SK-N-SH (cell line): ENCODE results near the gene ARHGAP26. TPM values are rescaled to one million over a fixed set of nuclear protein-coding genes. Genes with fewer than 3 reads are reported as not detected.

Experiments
- CTCF ChIA-PET: fragments of 300-600, 350-600 bp; formaldehyde crosslinking; extraction: SDS; loops from one replicate; lab custom pipeline; 2021; lab: Yijun Ruan, JAX
- POLR2A ChIA-PET: fragments of 350-600 bp; sonication (Branson Sonifier 250); formaldehyde crosslinking; extraction: SDS; loops from one replicate; lab custom pipeline; 2020; ENCODE audit warnings: antibody characterized with exemption, inconsistent platforms; lab: Yijun Ruan, JAX
- DNase-seq: peaks from one replicate; pipeline ENCODE4 v3.0.0; 2012
- H2AFZ ChIP-seq: fragments of 200-600 bp; sonication (generic); 2 replicates; pipeline ENCODE4 v1.8.1; 2016; ENCODE audit warnings: antibody characterized with exemption, mild to moderate bottlenecking, low read depth
- H3F3A ChIP-seq: fragments of 200-600 bp; sonication (generic); replicated peaks from 2 replicates; pipeline ENCODE3; 2016; ENCODE audit warnings: antibody characterized with exemption, mild to moderate bottlenecking; ENCODE audit not compliant: insufficient read depth
- H3K27ac ChIP-seq, 2 experiments: fragments of 200-500 bp in 1 of 2; fragments of 200-600 bp in 1 of 2; sonication (Bioruptor generic) in 1 of 2; sonication (generic), shearing (Covaris generic) in 1 of 2; 2 replicates each; pipeline versions ENCODE4 v1.5.1 to v1.6.1; 2014 to 2016; ENCODE audit warnings: low read depth in 2 of 2, inconsistent platforms in 1 of 2, low read length in 1 of 2, mild to moderate bottlenecking in 1 of 2, mixed read lengths in 1 of 2
- H3K27me3 ChIP-seq: fragments of 200-600 bp; sonication (generic), shearing (Covaris generic); 2 replicates; pipeline ENCODE4 v1.6.1; 2016; ENCODE audit warnings: mixed run types; ENCODE audit not compliant: insufficient read depth
- H3K36me3 ChIP-seq, 2 experiments: fragments of 200-500 bp in 1 of 2; fragments of 200-600 bp in 1 of 2; sonication (Bioruptor generic) in 1 of 2; sonication (generic) in 1 of 2; replicated peaks in 1 of 2; 2 replicates each; pipeline versions ENCODE3 to v1.5.1; 2014 to 2016; ENCODE audit warnings: low read length in 1 of 2, mild to moderate bottlenecking in 1 of 2; ENCODE audit not compliant: insufficient read depth in 2 of 2, control insufficient read depth in 1 of 2
- H3K4me1 ChIP-seq, 2 experiments: fragments of 200-500 bp in 1 of 2; fragments of 200-600 bp in 1 of 2; sonication (Bioruptor generic) in 1 of 2; sonication (generic), shearing (Covaris generic) in 1 of 2; 2 replicates each; pipeline versions ENCODE4 v1.5.1 to v1.6.1; 2014 to 2016; ENCODE audit warnings: low read depth in 1 of 2, low read length in 1 of 2, mixed run types in 1 of 2; ENCODE audit not compliant: insufficient read depth in 2 of 2, control insufficient read depth in 1 of 2
- H3K4me2 ChIP-seq: fragments of 200-600 bp; sonication (generic), shearing (Covaris generic); 2 replicates; pipeline ENCODE4 v1.6.1; 2017; ENCODE audit warnings: mixed run types
- H3K4me3 ChIP-seq, 2 experiments: fragments of 200-500 bp in 1 of 2; fragments of 200-600 bp in 1 of 2; sonication (Bioruptor generic) in 1 of 2; sonication (generic), shearing (Covaris generic) in 1 of 2; 2 replicates each; pipeline versions ENCODE4 v1.5.1 to v1.8.1; 2014 to 2016; ENCODE audit warnings: low read depth in 2 of 2, inconsistent platforms in 1 of 2, low read length in 1 of 2, mild to moderate bottlenecking in 1 of 2, mixed read lengths in 1 of 2, moderate library complexity in 1 of 2
- H3K79me2 ChIP-seq: fragments of 200-600 bp; sonication (generic); 2 replicates; pipeline ENCODE4 v1.8.1; 2017; ENCODE audit warnings: mild to moderate bottlenecking; ENCODE audit not compliant: insufficient read depth
- H3K9ac ChIP-seq: fragments of 200-600 bp; sonication (generic); 2 replicates; pipeline ENCODE4 v1.6.1; 2017; ENCODE audit warnings: mixed run types
- H3K9me2 ChIP-seq: fragments of 200-600 bp; sonication (generic); 2 replicates; pipeline ENCODE4 v1.6.1; 2017; ENCODE audit warnings: mixed run types
- H3K9me3 ChIP-seq: fragments of 200-600 bp; sonication (generic); 2 replicates; pipeline ENCODE4 v1.6.1; 2017; ENCODE audit warnings: mixed run types, mild to moderate bottlenecking, moderate library complexity
- H4K20me1 ChIP-seq: fragments of 200-600 bp; sonication (generic); 2 replicates; pipeline ENCODE4 v1.6.1; 2017; ENCODE audit warnings: mild to moderate bottlenecking, mixed run types; ENCODE audit not compliant: insufficient read depth
- CHD2 ChIP-seq: fragments of 150-350 bp; IDR thresholded peaks from 2 replicates; pipeline ENCODE4 v1.6.1; 2018; ENCODE audit warnings: low read length; ENCODE audit not compliant: partially characterized antibody
- EZH2phosphoT487 ChIP-seq: fragments of 200-600 bp; sonication (generic); IDR thresholded peaks from 2 replicates; pipeline ENCODE4 v1.6.1; 2017; ENCODE audit warnings: low read depth, mixed run types, mild to moderate bottlenecking, antibody characterized with exemption, moderate library complexity, borderline replicate concordance
- FOXM1 ChIP-seq: IDR thresholded peaks from 2 replicates; pipeline ENCODE4 v1.4.0; 2012; ENCODE audit warnings: low read depth, mild to moderate bottlenecking
- GABPA ChIP-seq: IDR thresholded peaks from 2 replicates; pipeline ENCODE4 v1.4.0; 2012; ENCODE audit warnings: low read depth, mild to moderate bottlenecking
- GATA2 ChIP-seq: sonication (generic); formaldehyde crosslinking; IDR thresholded peaks from 2 replicates; pipeline ENCODE4 v1.5.0; 2020; ENCODE audit warnings: mild to moderate bottlenecking, missing genetic modification reagents
- MEF2A ChIP-seq: IDR thresholded peaks from 2 replicates; pipeline ENCODE4 v1.4.0; 2012; ENCODE audit warnings: low read depth, borderline replicate concordance
- NRF1 ChIP-seq: IDR thresholded peaks from 2 replicates; pipeline ENCODE4 v1.6.1; 2012; ENCODE audit warnings: low read depth, mild to moderate bottlenecking, low read length
- POLR2AphosphoS5 ChIP-seq: IDR thresholded peaks from 2 replicates; pipeline ENCODE4 v1.6.1; 2012; ENCODE audit warnings: low read depth, low read length
- RAD21 ChIP-seq: IDR thresholded peaks from 2 replicates; pipeline ENCODE4 v1.6.1; 2012; ENCODE audit warnings: mild to moderate bottlenecking, low read length
- SIN3A ChIP-seq: IDR thresholded peaks from 2 replicates; pipeline ENCODE4 v1.6.1; 2012; ENCODE audit warnings: low read depth, mild to moderate bottlenecking, low read length, moderate library complexity, borderline replicate concordance
- TAF1 ChIP-seq: IDR thresholded peaks from 2 replicates; pipeline ENCODE4 v1.6.1; 2012; ENCODE audit warnings: low read depth, mild to moderate bottlenecking, low read length, moderate library complexity, borderline replicate concordance
- WGBS: methylation state at CpG from one replicate; pipeline ENCODE4 v1.1.6; 2017; ENCODE audit warnings: low lambda C conversion rate; 5-methylcytosine and 5-hydroxymethylcytosine counted together
- polyA plus RNA-seq, 3 experiments: library from polyadenylated mRNA; depleted of rRNA; stranded (reverse); fragments of >200 nt; gene quantifications; 2 replicates each; pipeline ENCODE4 v1.2.3, GENCODE V29; 2012
- TF ChIP-seq, protein P1 (sequence below): IDR thresholded peaks from 2 replicates; pipeline ENCODE4; 2012
- TF ChIP-seq, protein P2 (sequence below): IDR thresholded peaks from 2 replicates; pipeline ENCODE4 v1.4.0; 2012; ENCODE audit warnings: low read depth, borderline replicate concordance
- TF ChIP-seq, protein P3 (sequence below): IDR thresholded peaks from 2 replicates; pipeline ENCODE4 v1.4.0; 2012; ENCODE audit warnings: low read depth, borderline replicate concordance
- TF ChIP-seq, protein P4 (sequence below): fragments of 150-350 bp; IDR thresholded peaks from 2 replicates; pipeline ENCODE4 v1.6.1; 2016; ENCODE audit warnings: mild to moderate bottlenecking, low read depth, low read length

The ARHGAP26 gene
- polyA plus RNA-seq, 1 of the 3 experiments (the other 2 are of a cell fraction), result 6.1 TPM

DNA sequence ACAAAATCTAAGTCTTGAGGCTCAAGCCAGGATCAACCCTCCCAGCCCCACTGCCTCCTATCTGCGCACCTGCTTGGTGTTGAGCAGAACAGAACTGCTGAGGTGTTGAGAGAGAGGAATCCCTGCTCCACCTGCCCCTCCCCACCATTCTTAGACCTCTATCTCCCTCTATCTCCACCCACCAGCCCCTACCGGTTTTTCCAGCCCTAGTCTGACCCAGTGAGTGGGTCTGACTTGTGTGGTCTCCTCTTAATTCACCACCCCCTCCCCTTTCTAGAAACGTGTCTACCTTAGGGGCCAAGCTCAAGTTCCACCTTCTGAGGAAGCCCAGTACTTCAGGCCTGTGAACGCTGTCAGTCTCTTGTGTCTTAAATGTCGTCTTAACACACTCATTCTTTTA is 93.7 kb downstream of the ARHGAP26 start (continued):
- TF ChIP-seq NRF1, result no peak
- TF ChIP-seq GATA2 (CRISPR knock-in tag), result no peak
- no peak for TF ChIP-seq POLR2AphosphoS5
- TF ChIP-seq EZH2phosphoT487, result no peak

DNA sequence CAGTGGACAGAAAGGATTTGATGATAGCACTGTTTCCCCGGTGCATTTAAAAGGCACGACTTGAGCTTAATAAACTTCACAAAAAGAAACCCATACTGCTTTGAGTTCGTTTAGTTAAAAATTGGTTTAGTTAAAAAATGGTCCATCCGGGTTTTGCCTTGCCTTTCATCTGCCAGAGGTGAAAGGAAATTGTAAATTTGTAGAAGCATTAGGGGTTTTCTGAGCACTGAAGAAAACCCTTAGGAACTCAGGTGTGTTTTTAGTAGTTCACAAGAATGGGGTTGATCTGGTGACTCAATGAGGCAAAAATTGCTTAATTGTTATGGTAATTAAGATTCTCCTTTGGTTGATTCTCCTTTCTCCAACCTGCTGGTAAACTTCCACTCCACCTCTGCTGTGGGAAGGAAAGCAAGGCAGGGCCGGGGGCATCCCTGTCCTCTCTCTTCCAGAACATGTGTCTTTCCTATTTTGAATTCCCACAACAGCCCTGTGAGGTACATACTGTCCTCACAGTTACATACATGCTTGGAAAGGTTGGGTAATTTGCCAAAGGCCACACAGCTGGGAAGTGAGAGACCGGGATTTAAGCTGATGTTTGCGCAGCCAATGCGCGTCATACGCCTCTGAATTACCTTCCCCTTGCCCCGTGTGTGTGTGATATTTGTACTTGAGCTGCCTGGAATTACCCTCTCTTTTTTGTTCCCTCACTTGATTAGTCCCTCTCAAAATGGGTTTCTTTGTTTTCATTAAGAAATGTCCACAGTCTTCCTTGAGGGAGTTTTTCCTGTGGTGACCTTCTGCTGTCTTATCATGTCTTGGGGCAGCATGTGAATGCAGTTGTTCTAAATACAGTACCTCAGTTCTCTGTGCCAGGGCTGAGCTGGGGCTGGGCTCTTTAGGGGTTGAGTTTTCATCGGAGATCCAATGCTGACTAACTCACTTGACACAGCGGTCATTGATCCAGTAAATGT is 94.4 kb downstream of the ARHGAP26 start:
- Histone ChIP-seq H4K20me1 (no peaks in the 10 kb centered on the region), H3K9me3 (no peaks in the 10 kb centered on the region), H3K4me3 (no peak overlapping the region), H3K9ac (no peak overlapping the region), H3K79me2 (peaks cover 4% of the 10 kb centered on the region; the same call in 1 of the 2 replicates), H3K4me1 (peaks cover 8 to 69% of the 10 kb centered on the region in 2 experiments; a peak in 3 of 4 replicates), H3K27me3 (no peaks in the 10 kb centered on the region), H3K36me3 (no peaks in the 10 kb centered on the region), H3F3A (no peaks in the 10 kb centered on the region), H3K9me2 (no peaks in the 10 kb centered on the region), H3K4me2 (no peak overlapping the region), H2AFZ (no peak overlapping the region), H3K27ac (no peak overlapping the region; a peak in 1 of 4 replicates)
- ChIA-PET POLR2A (no interaction called here), CTCF (interaction anchor here (1.0 to 3.4 kb wide), 11 partner anchors 11 to 209 kb away, joined by 3 to 24 read pairs (median 10); partner anchors contain the start of gene ARHGAP26)
- TF ChIP-seq FOXM1, result no peak
- TF ChIP-seq EZH2phosphoT487, result no peak
- TF ChIP-seq, protein P1, sequence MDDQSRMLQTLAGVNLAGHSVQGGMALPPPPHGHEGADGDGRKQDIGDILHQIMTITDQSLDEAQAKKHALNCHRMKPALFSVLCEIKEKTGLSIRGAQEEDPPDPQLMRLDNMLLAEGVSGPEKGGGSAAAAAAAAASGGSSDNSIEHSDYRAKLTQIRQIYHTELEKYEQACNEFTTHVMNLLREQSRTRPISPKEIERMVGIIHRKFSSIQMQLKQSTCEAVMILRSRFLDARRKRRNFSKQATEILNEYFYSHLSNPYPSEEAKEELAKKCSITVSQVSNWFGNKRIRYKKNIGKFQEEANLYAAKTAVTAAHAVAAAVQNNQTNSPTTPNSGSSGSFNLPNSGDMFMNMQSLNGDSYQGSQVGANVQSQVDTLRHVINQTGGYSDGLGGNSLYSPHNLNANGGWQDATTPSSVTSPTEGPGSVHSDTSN, result no peak
- no peak for TF ChIP-seq RAD21
- no peak for TF ChIP-seq TAF1
- no peak for TF ChIP-seq GABPA
- no peak for TF ChIP-seq CHD2
- TF ChIP-seq, protein P2, sequence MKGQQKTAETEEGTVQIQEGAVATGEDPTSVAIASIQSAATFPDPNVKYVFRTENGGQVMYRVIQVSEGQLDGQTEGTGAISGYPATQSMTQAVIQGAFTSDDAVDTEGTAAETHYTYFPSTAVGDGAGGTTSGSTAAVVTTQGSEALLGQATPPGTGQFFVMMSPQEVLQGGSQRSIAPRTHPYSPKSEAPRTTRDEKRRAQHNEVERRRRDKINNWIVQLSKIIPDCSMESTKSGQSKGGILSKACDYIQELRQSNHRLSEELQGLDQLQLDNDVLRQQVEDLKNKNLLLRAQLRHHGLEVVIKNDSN, result no peak
- no peak for TF ChIP-seq MEF2A
- no peak for TF ChIP-seq SIN3A
- TF ChIP-seq, protein P3, sequence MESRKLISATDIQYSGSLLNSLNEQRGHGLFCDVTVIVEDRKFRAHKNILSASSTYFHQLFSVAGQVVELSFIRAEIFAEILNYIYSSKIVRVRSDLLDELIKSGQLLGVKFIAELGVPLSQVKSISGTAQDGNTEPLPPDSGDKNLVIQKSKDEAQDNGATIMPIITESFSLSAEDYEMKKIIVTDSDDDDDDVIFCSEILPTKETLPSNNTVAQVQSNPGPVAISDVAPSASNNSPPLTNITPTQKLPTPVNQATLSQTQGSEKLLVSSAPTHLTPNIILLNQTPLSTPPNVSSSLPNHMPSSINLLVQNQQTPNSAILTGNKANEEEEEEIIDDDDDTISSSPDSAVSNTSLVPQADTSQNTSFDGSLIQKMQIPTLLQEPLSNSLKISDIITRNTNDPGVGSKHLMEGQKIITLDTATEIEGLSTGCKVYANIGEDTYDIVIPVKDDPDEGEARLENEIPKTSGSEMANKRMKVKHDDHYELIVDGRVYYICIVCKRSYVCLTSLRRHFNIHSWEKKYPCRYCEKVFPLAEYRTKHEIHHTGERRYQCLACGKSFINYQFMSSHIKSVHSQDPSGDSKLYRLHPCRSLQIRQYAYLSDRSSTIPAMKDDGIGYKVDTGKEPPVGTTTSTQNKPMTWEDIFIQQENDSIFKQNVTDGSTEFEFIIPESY, result no peak
- TF ChIP-seq, protein P4, sequence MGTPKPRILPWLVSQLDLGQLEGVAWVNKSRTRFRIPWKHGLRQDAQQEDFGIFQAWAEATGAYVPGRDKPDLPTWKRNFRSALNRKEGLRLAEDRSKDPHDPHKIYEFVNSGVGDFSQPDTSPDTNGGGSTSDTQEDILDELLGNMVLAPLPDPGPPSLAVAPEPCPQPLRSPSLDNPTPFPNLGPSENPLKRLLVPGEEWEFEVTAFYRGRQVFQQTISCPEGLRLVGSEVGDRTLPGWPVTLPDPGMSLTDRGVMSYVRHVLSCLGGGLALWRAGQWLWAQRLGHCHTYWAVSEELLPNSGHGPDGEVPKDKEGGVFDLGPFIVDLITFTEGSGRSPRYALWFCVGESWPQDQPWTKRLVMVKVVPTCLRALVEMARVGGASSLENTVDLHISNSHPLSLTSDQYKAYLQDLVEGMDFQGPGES, result no peak
- 88% methylated on average over 13 of the region's 13 CpGs for WGBS
- no peak for DNase-seq
